Hematopoietic multipotent progenitor cell treated with erythropoietin and hydrocortisone succinate and interleukin-3 and kit ligand, for 17 days (in vitro differentiated cells): ENCODE data around the gene GTPBP3.
"Not testable (repeated sequence)": the region's sequence is repeated elsewhere in the genome, so short reads cannot be mapped to it uniquely, and the experiment has no call there.

Source experiments
- DNase-seq: peaks from one replicate; pipeline ENCODE4 v3.0.0-alpha.2; 2015; ENCODE audit warnings: low spot score

The GTPBP3 gene

DNA sequence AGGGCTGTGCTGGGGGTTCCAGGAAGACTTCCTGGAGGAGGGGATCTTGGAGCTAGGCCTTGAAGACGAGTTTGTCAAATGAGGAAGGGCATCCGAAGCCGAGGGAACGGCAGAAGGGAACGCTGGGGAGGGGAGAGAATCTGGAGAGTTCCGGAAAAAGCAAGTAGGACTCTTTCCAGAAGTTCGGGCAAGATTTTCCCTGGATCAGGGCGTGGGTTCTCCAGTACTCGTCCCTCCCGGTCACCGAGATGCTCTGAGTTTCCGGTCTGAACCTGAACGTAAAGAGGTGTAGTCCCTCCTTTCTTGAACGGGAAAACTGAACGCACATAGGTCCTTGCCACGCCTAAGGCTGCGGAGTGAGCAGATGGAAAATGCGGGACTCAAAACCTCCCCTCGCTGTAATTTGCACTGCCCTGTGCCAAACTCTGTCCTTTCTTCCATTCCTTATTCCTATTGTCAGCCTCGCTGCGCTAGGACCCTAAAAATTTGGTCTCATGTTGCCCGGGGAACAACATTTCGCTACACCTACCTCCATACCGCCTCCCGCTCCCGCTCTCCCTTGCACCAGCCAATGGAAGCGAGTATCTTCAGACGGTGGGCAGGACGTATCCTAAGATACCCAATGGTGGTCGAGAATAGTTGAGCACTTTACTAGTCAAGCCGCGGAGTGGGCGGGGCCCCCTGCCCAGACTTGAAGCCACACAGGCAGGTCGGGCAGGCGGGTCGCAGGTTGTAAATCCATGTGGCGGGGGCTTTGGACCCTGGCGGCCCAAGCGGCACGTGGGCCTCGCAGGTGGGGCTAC lies at the start of gene GTPBP3:
GTPBP3 (plus strand) TSS at position 682 of the 803 bp plus-strand sequence; CDS start at position 741, 59 bp downstream.
- peak; percentile 88 for DNase-seq

DNA sequence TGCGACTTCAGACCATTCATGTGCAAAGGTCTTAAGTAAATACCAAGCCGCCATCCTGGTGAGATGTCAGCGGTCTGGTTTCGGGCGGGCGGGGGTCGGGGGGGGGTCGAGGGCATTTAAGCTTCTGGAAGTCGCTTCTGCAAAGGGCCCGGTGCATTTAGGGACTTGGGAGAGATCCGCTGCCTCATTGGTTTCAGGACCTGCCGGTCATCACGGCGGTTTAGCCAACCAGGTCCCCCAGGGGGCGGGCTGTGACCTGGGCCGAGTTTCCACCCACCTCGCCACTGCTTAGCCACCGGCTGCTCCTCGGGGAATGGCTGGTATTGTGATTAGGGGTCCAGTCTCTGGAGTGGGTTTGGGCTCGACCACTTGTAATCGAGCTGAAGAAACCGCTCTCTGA lies 47.9 kb upstream of the GTPBP3 start:
- peak; percentile 54 for DNase-seq

DNA sequence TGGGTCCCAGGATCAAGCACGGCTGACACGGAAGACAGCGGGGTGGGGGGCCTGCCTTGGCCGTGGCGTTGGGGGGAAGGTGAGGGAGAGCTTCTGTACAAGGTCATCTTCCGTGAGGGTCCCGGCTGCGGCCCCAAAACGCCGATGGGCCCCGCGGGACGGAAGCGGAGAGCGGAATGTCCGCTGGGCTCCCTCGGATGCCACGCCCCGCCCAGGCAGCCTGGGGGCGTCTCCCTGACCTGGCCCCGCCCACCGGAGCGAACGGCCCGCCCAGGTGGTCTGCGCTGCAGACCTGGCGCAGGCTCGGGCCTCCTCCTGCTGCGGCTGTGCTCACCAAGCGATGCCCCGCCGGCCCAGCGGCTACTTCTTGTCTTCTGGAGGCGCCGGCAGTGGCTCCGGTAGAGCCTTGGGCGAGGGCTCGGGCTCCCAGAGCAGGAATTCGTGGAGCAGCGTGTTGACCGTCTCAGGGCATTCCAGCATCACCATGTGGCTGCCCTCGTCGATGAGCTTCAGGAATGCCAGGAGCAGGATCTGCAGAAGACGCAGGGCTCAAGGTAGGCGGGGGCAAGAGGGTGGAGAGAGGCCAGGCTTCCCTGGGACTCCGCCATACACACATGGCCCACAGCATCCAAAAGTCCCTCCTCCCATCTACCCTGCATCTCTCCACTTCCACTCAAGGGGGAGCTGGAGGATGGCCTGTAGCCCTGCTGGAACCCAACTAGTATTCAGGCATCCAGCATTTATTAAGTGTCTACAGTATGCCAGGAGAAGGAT lies 44.9 kb upstream of the GTPBP3 start:
- DNase-seq: peak; percentile 82

- DNase-seq: no peak
These were observed 43.7 kb upstream of the GTPBP3 start for GRCh38 chr19:17293605-17294004.

GRCh38 chr19:17294051-17294891 lies 43.1 kb upstream of the GTPBP3 start:
- DNase-seq: peak; percentile 71

DNA sequence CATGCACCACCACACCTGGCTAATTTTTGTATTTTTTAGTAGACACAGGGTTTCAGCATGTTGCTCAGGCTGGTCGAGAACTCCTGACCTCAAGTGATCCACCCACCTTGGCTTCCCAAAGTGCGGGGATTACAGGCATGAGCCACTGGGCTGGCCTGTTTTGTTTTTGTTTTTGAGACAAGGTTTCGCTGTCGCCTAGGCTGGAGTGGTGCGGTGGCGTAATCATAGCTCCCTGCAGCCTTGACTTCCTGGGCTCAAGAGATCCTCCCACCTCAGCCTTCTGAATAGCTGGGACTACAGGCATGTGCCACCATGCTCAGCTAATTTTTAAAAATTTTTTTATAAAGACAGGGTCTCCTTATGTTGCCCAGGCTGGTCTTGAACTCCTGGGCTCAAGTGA lies 41.8 kb upstream of the GTPBP3 start:
- DNase-seq: not testable (repeated sequence)

DNA sequence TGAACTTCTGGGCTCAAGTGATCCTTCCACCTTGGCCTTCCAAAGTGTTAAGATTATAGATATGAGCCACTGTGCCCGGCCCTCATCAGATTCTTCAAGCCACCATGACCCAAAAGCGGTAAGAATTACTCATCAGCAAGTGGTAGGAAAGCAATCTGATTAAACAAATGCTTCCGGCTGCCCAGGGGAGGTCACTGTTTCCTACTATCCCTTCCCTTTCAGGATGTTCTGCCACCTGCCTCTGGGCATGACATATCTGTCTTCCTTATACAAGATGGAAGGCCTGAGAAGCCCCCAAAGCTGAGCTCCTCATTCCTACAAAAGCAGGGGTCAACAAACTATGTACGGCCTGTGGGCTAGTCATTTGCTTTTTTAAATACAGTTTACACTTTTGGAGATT lies 41.1 kb upstream of the GTPBP3 start:
- no peak for DNase-seq

- DNase-seq: no peak
These were observed 40.4 kb upstream of the GTPBP3 start for GRCh38 chr19:17296976-17297375.

DNA sequence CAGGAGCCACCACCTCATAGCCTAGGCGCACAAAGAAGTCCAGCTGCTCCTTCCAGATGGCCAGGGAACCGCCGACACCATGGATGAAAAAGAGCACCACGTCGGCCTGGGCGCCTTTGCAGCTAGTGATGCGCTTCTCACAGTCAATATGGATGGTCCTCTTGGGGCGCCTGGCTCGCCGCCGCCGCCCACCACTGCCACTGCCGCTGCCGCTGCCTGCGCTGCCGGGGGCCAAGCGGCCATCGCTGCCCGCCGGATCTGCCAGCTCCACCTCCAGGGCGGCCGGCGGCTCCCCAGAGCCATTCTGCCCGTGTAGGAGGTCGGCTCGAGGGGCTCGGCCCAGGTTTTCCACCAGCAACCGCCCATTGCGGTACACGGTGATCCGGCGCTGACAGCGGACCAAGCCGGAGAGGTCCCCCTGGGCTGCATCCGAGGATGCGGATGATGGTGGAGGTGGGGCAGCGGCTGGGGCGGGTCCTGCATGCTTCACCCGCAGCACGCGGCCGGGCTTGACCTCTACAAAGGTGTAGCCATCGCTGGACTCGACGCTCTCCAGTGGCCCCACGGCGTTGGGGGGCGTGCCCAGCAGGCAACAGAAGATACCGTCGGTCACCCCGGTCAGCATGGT lies 36.2 kb upstream of the GTPBP3 start:
- no peak for DNase-seq

DNA sequence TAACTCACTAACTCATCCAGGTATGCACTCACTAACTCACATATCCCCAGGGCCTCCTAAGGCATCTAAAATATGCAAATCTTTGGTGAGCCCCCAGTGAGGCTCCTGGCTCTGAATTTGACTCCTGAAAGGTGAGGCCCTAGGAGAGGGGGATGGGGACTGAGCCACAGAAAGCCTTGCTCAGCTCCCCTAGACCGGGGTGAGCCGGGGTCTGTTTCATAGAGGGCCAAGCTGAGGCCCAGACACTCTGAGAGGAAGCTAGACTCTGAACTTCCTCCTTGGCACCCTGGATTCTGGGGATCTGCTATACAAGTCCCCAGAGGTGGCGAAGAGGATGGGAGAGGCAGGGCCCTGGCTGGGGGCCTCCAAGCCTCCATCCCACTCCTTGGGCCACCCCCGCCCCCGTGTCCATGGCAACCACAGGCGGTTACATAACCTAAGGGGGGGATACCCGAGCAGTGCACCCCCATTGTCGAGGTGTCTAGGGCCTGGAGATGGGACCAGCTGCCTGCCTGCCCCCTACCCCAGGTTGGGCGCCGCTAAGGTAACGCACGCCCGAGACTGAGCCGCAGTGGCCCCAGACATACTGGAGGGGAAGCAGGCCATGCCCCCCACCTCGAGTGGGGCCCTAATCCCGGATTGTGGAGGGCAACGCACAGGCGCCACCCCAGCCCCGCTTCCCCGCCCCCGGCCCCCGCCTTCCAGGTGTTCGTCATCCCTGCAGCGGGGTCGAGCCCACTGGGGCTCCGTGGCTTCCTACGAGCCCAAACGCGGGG lies 34.8 kb upstream of the GTPBP3 start:
- no peak for DNase-seq

GRCh38 chr19:17303167-17303939 lies 34.0 kb upstream of the GTPBP3 start, which contains the start of gene ABHD8:
ABHD8 (minus strand) TSS chr19:17303425; CDS start chr19:17301616, 1,809 bp downstream.
- DNase-seq: peak; percentile 92

- DNase-seq: no peak
These were observed 33.4 kb upstream of the GTPBP3 start for GRCh38 chr19:17303940-17304267.

GRCh38 chr19:17304386-17305215 lies 32.8 kb upstream of the GTPBP3 start:
- no peak for DNase-seq

DNA sequence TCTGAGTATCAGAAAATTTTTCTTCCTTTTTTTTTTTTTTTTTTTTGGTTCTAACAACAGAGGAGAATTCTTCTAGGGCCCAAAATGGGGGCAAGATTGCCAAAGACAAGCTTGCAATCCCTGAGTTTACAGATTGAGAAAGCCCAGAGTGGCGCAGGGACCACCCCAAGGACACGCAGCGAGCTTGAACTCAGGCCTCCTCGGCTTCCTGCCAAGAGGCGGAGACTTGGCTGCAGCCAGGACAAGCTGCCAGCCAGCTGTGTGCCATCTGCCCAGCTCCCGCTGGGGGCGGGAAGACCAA lies 32.2 kb upstream of the GTPBP3 start:
- no peak for DNase-seq

DNA sequence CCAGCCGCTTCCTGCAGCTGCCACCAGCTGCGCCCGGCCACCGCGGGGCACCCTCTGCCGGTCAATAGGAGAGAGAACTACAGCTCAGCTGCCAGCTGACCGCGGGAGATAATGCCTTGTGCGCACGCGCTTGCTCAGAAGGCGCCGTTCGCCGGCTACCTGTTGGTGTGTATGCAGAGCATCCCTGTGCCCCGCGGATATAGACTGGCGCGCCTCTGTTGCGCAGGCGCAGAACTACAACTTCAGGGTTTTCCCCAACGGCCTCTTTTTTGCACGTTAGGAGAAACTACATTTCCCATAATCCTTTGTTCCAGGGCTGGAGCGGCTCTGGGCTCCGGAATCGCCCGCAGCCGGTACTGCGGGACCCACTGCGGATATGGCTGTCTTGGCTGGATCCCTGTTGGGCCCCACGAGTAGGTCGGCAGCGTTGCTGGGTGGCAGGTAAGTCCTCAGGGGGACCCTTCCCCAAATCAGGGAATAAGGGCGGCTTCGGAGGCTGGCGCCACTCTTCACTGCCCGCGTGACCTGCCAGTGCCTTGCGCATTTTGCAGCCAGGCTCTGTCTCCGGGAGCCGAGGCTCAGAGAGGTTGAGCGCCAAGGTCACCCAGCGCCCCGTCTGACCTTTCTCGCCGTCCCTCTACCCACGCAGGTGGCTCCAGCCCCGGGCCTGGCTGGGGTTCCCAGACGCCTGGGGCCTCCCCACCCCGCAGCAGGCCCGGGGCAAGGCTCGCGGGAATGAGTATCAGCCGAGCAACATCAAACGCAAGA lies 31.7 kb upstream of the GTPBP3 start, which contains the start of gene MRPL34:
MRPL34 (plus strand) TSS at position 356 of the 768 bp plus-strand sequence; CDS start at position 377, 21 bp downstream.
- DNase-seq: peak; percentile 99

DNA sequence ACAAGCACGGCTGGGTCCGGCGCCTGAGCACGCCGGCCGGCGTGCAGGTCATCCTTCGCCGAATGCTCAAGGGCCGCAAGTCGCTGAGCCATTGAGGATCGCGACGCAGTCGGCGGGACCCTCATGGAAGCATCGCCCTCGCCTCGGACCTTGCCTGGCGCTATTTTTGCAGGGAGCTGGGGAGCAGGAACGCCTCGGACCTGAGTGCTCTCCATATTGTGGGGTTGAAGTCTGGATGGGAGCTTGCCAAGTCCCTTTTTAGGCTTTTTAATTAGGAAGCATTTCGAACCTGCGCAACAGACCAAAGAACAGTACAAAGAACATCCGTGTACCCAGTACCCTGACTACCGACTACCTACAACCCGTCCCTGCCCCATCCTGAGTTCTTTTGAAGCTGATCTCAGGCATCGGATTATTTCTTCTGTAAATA lies 31.1 kb upstream of the GTPBP3 start:
- DNase-seq: no peak

GRCh38 chr19:17307876-17308377 lies 29.4 kb upstream of the GTPBP3 start:
- DNase-seq: no peak

- peak; percentile 100 for DNase-seq
These were observed 28.0 kb upstream of the GTPBP3 start, which contains the start of gene DDA1 for GRCh38 chr19:17309198-17309964. DDA1 (plus strand) TSS chr19:17309563; CDS start chr19:17309655, 92 bp downstream.
